ENCODE results near the gene ODAPH. TPM values are rescaled to one million over a fixed set of nuclear protein-coding genes. Genes with fewer than 3 reads are reported as not detected.
A peak's percentile ranks its signal among the peaks of the same experiment; 100 is the strongest.
"Not testable (repeated sequence)": the region's sequence is repeated elsewhere in the genome, so short reads cannot be mapped to it uniquely, and the experiment has no call there.

Gene ODAPH
- total RNA-seq, 1 experiment from 2014 or later: 0.17 TPM

DNA sequence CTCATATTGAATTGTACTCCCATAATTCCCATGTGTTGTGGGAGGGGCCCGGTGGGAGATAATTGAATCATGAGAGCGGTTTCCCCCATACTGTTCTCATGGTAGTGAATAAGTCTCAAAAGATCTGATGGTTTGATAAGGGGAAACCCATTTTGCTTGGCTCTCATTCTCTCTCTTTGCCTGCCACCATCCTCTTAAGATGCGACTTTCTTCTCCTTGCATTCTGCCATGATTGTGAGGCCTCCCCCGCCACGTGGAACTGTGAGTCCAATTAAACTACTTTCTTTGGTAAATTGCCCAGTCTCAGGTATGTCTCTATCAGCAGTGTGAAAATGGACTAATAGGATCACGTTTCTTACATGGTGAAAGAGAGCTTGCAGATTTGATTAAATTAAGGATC is 18.6 kb upstream of the ODAPH start:
- in situ Hi-C loops (cut with HindIII; ENCODE audit: low pct_unique_long_range_greater_than_20kb, low sequenced_read_pairs); DNase-seq (ENCODE audit: low read depth): not testable (repeated sequence)

DNA sequence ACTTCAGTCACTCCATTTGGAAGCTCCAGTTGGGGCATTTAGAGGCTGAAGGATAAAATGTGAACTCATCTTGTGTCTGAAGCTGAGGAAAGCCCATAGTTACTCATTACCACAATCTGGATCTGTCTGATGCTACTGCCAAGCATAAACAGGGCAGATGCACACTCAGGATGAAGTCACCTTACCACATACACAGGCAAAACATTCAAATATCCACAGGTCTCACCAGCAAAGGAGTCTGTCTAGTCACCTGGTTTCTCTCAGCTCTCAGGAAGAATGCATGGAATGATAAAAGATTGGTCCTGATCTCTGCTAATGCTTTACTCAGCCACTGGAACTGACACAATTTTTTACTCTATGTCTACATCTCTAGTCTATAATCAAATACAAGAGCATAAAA is 13.0 kb upstream of the ODAPH start:
- DNase-seq (ENCODE audit: low read depth): peak; percentile 77
- in situ Hi-C loops (cut with HindIII; ENCODE audit: low pct_unique_long_range_greater_than_20kb, low sequenced_read_pairs): no loop called here

GRCh38 chr4:75544220-75544619 is 11.6 kb upstream of the ODAPH start:
- in situ Hi-C loops (cut with HindIII; ENCODE audit: low pct_unique_long_range_greater_than_20kb, low sequenced_read_pairs); DNase-seq (ENCODE audit: low read depth): not testable (repeated sequence)

DNA sequence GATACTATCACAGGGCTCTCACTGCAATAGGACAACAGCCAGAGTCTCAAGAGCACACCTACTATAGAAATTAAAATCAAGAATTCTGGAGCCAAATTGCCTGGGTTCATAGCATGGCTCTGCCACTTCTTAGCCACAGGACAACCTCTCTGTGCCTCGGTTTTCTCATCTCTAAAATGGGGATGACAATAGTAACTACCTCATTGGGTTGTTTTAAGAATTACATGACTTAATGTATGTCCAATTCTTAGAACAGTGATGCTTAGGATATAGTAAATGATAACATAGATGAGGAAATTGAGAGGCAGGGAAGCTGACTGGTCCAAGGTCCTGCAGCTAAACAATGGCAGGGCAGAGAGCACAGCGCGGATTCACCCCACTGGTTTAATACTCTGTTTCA is 11.0 kb upstream of the ODAPH start:
- in situ Hi-C loops (cut with HindIII; ENCODE audit: low pct_unique_long_range_greater_than_20kb, low sequenced_read_pairs): no loop called here
- no peak for DNase-seq (ENCODE audit: low read depth)

- in situ Hi-C loops (cut with HindIII; ENCODE audit: low pct_unique_long_range_greater_than_20kb, low sequenced_read_pairs): no loop called here
- DNase-seq (ENCODE audit: low read depth): no peak
Observed at GRCh38 chr4:75545526-75545925, 10.3 kb upstream of the ODAPH start.

DNA sequence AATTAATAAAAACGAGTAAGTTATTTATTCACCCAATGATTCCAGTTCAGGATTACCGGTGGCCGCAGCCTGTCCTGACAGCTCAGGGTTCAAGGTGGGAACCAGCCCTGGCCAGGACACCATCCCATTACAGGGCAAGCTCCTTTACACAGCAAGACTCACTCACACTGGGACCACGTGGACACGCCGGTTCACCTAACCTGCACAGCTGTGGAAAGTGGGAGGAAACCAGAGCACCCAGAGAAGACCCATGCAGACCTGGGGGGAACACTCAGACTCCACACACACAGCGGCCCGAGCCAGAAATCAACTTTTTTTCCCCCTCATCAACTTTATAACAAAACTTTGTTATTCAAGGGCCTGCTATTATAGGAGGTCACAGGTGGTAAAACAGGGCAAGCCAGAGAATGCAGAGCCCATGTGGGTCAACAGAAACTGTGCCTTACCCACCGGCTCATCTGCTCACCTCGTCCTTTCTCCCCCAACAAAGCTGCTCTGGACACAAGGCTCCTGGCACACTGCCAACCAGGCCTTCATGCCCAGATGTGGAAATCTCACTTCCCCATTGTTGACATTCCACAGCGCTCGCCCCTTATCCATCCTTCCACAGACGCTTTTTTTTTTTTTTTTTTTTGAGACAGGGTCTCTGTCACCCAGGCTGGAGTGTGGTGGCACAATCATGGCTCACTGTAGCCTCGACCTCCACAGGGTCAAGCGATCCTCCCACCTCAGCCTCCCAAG is 8.0 kb upstream of the ODAPH start:
- DNase-seq (ENCODE audit: low read depth): no peak
- in situ Hi-C loops (cut with HindIII; ENCODE audit: low pct_unique_long_range_greater_than_20kb, low sequenced_read_pairs): no loop called here

GRCh38 chr4:75549019-75549418 is 6.8 kb upstream of the ODAPH start:
- no peak for DNase-seq (ENCODE audit: low read depth)
- in situ Hi-C loops (cut with HindIII; ENCODE audit: low pct_unique_long_range_greater_than_20kb, low sequenced_read_pairs): no loop called here

DNA sequence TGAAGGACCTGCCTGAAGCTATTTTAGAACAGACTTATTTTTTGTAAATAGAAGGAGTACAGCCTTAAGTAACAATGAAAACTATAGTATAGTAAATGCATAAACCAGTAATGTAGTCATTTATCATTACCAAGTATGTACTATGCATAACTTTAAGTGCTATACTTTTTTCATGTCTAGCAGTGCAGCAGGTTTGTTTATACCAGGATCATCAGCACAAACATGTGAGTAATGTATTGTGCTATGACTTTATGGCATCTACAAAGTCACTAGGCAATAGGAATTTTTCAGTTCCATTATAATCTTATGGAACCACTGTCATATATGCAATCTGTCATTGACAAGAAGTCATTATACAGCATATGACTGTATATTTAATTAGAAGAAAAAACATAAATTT is 3.4 kb upstream of the ODAPH start:
- in situ Hi-C loops (cut with HindIII; ENCODE audit: low pct_unique_long_range_greater_than_20kb, low sequenced_read_pairs): no loop called here

DNA sequence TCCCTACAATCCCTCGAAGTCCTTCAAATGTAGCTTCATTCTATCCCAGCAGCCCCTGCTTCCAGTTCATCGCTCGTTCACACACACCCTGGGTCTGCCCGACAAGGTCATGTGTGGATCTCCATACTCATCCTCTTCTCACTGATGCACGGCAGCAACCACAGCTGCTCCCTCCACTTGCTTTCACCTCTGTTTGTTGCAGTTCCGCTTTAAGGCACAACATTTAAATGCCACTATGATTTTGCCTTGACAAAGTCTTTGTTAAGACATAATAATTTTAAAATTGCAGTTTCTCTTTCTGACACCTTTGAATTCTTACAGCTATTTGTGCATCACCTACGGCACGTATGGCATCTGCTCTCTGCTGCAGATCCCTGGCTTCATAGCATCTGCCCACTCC is 1.8 kb downstream of the ODAPH start:
- no peak for DNase-seq (ENCODE audit: low read depth)
- in situ Hi-C loops (cut with HindIII; ENCODE audit: low pct_unique_long_range_greater_than_20kb, low sequenced_read_pairs): no loop called here

More for the DNA sequence above, 3.4 kb upstream of the ODAPH start:
- no peak for DNase-seq (ENCODE audit: low read depth)

- DNase-seq (ENCODE audit: low read depth): no peak
- in situ Hi-C loops (cut with HindIII; ENCODE audit: low pct_unique_long_range_greater_than_20kb, low sequenced_read_pairs): no loop called here
Observed at GRCh38 chr4:75561789-75562188, 5.9 kb downstream of the ODAPH start.

GRCh38 chr4:75564023-75564422 is 8.2 kb downstream of the ODAPH start:
- DNase-seq (ENCODE audit: low read depth): no peak
- in situ Hi-C loops (cut with HindIII; ENCODE audit: low pct_unique_long_range_greater_than_20kb, low sequenced_read_pairs): no loop called here

GRCh38 chr4:75565481-75565880 is 9.6 kb downstream of the ODAPH start:
- in situ Hi-C loops (cut with HindIII; ENCODE audit: low pct_unique_long_range_greater_than_20kb, low sequenced_read_pairs): no loop called here
- DNase-seq (ENCODE audit: low read depth): no peak

DNA sequence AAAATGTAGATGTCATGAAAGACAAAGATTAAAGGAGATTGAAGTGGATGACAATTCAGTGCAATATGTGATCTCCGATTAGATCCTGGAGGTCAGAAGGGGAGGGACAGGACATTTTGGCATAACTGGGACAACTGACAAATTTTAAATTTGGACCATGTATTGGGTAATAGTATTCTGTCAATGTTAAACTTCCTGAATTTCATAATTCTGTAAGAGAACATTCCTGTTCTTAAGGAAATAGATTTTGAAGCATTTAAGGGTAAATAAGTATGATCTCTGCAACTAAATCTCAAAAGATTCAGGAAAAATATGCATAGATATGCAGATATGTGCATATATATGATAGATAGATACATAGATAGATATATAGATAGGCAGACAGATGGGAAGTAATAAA is 11.0 kb downstream of the ODAPH start:
- in situ Hi-C loops (cut with HindIII; ENCODE audit: low pct_unique_long_range_greater_than_20kb, low sequenced_read_pairs): no loop called here
- no peak for DNase-seq (ENCODE audit: low read depth)

DNA sequence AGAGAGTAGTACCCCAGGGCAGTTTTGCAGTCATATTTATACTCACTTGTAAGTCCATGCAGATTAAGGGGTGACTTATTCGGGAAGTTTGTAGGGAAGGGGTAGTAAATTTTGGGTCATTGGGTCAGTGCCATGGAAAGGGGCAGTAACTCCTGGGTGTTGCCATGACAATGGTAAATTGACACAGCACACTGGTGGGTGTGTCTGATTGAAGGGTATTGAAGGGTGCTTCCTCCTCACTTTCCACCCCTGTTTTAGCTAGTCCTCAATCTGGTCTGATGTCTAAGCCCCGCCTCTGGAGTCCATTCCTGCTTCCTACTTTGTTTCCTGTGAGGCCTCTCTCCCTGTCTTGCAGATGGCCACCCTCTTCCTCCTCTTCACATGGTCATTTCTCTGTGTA is 11.9 kb downstream of the ODAPH start:
- in situ Hi-C loops (cut with HindIII; ENCODE audit: low pct_unique_long_range_greater_than_20kb, low sequenced_read_pairs): no loop called here
- DNase-seq (ENCODE audit: low read depth): no peak

DNA sequence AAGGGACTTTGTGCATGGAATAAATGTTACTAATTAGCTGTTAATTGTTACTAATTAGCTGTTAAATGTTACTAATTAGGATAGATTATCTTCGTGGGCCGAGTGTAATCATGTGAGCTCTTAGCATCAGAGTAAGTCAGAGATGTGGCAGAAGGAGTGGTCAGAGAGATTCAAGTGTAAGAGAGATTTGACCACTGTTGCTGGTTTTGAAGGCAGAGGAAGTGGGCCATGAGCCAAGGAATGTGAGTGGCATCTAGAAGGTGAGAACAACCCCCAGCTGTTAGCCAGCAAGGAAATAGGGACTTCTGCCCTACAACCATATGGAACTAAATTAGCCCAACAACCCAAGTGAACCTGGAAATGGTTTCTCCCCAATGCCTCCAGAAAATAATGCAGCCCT is 28.2 kb downstream of the ODAPH start:
- DNase-seq (ENCODE audit: low read depth): no peak
- in situ Hi-C loops (cut with HindIII; ENCODE audit: low pct_unique_long_range_greater_than_20kb, low sequenced_read_pairs): no loop called here

DNA sequence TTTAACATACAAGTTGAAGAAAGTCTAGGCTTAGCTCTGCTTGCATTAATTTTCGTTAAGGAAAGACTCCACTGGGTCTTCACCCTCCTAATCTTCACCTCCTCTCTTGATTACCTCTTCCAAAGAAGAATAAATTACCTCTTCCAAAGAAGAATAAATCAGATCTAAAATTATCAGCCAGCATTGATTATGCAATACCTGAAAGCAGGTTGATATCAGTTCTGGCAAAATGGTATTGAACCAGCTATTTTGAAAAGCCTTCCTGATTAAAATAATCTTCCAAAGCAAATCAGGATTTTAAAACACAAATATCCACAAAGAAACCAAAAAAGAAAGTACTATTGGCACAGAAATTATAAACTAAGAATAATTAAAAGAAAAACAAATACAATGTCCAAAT is 37.5 kb downstream of the ODAPH start:
- in situ Hi-C loops (cut with HindIII; ENCODE audit: low pct_unique_long_range_greater_than_20kb, low sequenced_read_pairs): no loop called here

DNA sequence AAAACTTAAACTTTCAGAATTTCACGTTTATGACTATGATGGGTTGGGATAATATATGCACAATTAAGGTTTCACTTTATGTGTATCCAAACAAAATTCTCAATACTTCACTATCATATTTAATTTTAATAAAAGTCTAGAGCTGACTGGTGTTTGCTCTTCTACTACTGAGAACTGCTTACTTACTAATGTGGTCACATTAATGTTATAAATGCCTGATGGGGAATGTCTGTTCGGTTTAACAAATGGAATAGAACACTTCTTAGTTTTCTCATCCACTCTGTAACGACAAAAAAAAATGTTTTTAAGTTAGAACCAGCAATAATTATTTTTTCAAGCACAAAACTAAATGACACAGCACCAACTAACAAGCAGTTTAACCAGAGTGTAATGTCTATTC is 40.2 kb downstream of the ODAPH start:
- in situ Hi-C loops (cut with HindIII; ENCODE audit: low pct_unique_long_range_greater_than_20kb, low sequenced_read_pairs): no loop called here

More for the DNA sequence above, 37.5 kb downstream of the ODAPH start:
- DNase-seq (ENCODE audit: low read depth): no peak

DNA sequence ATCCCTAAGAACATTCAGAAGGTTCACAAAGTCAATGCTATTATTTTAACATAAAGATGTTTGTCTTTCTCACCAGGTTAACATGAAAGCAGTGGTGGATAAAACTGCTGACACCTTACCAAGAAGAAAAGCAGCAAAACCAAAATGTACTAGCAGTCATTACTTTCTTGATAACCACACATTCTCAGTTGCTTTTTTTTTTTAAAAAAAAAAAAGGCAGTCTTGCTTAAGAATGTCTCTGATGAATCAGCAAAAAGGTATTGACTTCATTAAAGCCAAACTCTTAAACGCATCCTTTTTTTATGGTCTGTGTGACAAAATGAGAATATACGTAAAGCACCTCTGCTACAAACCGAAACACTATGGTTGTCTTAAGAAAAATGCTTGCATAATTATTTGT is 42.5 kb downstream of the ODAPH start:
- in situ Hi-C loops (cut with HindIII; ENCODE audit: low pct_unique_long_range_greater_than_20kb, low sequenced_read_pairs): no loop called here
- peak; percentile 8 for DNase-seq (ENCODE audit: low read depth)

More for the DNA sequence above, 40.2 kb downstream of the ODAPH start:
- no peak for DNase-seq (ENCODE audit: low read depth)

DNA sequence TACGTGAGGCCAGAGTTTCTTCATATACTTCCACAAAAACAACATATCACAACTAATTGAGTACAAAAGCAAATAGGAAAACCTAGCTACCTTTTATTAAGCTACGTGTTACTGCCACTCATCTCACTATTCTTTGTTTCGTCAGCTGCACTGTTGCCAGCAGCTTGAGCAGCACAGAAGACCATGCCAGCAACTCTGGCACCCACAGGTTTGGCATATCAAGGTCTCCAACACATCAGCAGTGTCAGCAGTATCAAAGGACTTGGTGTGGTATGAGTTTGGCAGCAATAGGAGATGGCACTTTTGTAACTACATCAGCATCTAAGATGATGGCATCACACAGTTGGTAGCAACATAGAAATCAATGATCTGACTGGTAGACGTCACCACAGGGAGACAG is 43.8 kb downstream of the ODAPH start:
- no peak for DNase-seq (ENCODE audit: low read depth)

GRCh38 chr4:75605928-75606327 is 50.1 kb downstream of the ODAPH start:
- in situ Hi-C loops (cut with HindIII; ENCODE audit: low pct_unique_long_range_greater_than_20kb, low sequenced_read_pairs): no loop called here

More for the DNA sequence above, 43.8 kb downstream of the ODAPH start:
- in situ Hi-C loops (cut with HindIII; ENCODE audit: low pct_unique_long_range_greater_than_20kb, low sequenced_read_pairs): no loop called here

More at GRCh38 chr4:75605928-75606327, 50.1 kb downstream of the ODAPH start:
- no peak for DNase-seq (ENCODE audit: low read depth)

All from Caki2 (cell line).